ENCODE measurements around the gene TXNRD2.

DNA sequence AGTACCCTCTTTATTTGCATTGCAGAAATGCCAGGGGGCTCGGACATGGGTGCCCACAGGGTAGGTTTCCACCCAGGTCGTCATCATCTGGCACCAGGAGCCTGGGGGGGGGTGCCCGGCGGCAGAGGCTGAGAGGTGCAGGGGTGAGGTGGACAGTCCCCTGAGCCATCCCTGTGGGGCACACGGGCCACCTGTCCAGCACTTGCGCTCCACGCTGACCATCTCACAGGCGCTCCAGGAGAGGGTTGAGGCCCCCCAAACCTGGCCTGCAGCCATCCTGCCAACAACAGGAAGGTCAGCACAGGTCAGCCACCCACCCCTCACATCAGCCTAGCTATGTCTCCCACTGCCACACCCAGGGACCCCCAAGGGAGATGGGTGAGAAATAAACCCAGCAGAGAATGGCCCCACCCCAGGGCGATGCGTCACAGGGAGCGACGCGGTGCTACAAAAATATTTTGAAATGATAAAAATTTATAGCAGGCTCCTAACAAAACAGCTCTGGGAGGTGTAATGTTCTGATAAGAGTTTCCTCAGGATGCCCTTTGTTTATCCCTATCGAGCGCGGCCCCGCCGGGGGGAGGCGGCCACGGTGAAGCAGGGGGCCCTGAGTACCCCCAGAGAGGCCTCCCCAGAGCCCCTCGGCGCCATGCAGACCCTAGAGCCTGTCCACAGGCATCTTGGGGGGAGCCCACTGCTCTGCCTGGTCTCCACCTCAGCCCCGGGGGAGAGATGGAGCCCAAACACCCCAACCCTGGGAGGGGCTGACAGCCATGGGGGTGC is 65.9 kb downstream of the TXNRD2 start:
- TF ChIP-seq YY1 (IDR thresholded peaks at IDR 0.05; ENCODE audit: insufficient read depth, insufficient read length) (no peak), ZNF274 (IDR thresholded peaks at IDR 0.05; ENCODE audit: low read depth, low read length) (no peak), SUZ12 (IDR thresholded peaks at IDR 0.05; ENCODE audit: extremely low read depth, insufficient read depth, insufficient read length) (no peak)

All from NT2/D1 (cell line).